ENCODE data around the gene EMP1.

Gene EMP1

GRCh38 chr12:13186302-13186701 is 10.2 kb upstream of the EMP1 start:
- H3K27me3 ChIP-seq (ENCODE audit: control insufficient read depth in 1 of 2, insufficient read depth in 2 of 2, low read length in 2 of 2): no peaks in the 10 kb centered on the region
- no peak overlapping the region for H3K4me3 ChIP-seq (ENCODE audit: low read length in 2 of 2)
- no peaks in the 10 kb centered on the region for H3K9me3 ChIP-seq (ENCODE audit: control insufficient read depth in 2 of 2, low read length in 2 of 2)
- H3K36me3 ChIP-seq (ENCODE audit: control insufficient read depth in 2 of 2, insufficient read depth in 2 of 2, low read length in 2 of 2): no peaks in the 10 kb centered on the region
- peaks cover 4% of the 10 kb centered on the region for H3K4me1 ChIP-seq (ENCODE audit: control insufficient read depth, insufficient read depth, low read length)
- no peak overlapping the region for H3K9ac ChIP-seq (ENCODE audit: low read length in 2 of 2)
- H3K27ac ChIP-seq (ENCODE audit: low read length): no peak overlapping the region

- Histone ChIP-seq H3K27me3 (ENCODE audit: control insufficient read depth in 1 of 2, insufficient read depth in 2 of 2, low read length in 2 of 2) (no peaks in the 10 kb centered on the region), H3K9ac (ENCODE audit: low read length in 2 of 2) (no peak overlapping the region), H3K27ac (ENCODE audit: low read length) (no peak overlapping the region)
These were observed 9.1 kb upstream of the EMP1 start for GRCh38 chr12:13187399-13187798.

GRCh38 chr12:13189264-13189663 is 7.3 kb upstream of the EMP1 start:
- no peak overlapping the region for H3K9ac ChIP-seq (ENCODE audit: low read length in 2 of 2)
- H3K4me3 ChIP-seq (ENCODE audit: low read length in 2 of 2): no peak overlapping the region
- no peaks in the 10 kb centered on the region for H3K36me3 ChIP-seq (ENCODE audit: control insufficient read depth in 2 of 2, insufficient read depth in 2 of 2, low read length in 2 of 2)
- H3K27ac ChIP-seq (ENCODE audit: low read length): no peak overlapping the region
- H3K9me3 ChIP-seq (ENCODE audit: control insufficient read depth in 2 of 2, low read length in 2 of 2): no peaks in the 10 kb centered on the region
- H3K4me1 ChIP-seq (ENCODE audit: control insufficient read depth, insufficient read depth, low read length): peaks cover 7% of the 10 kb centered on the region
- H3K27me3 ChIP-seq (ENCODE audit: control insufficient read depth in 1 of 2, insufficient read depth in 2 of 2, low read length in 2 of 2): no peaks in the 10 kb centered on the region

More at GRCh38 chr12:13187399-13187798, 9.1 kb upstream of the EMP1 start:
- Histone ChIP-seq H3K4me3 (ENCODE audit: low read length in 2 of 2) (no peak overlapping the region), H3K4me1 (ENCODE audit: control insufficient read depth, insufficient read depth, low read length) (peaks cover 4% of the 10 kb centered on the region), H3K9me3 (ENCODE audit: control insufficient read depth in 2 of 2, low read length in 2 of 2) (no peaks in the 10 kb centered on the region), H3K36me3 (ENCODE audit: control insufficient read depth in 2 of 2, insufficient read depth in 2 of 2, low read length in 2 of 2) (no peaks in the 10 kb centered on the region)

GRCh38 chr12:13190275-13190674 is 6.3 kb upstream of the EMP1 start:
- Histone ChIP-seq H3K36me3 (ENCODE audit: control insufficient read depth in 2 of 2, insufficient read depth in 2 of 2, low read length in 2 of 2) (no peaks in the 10 kb centered on the region), H3K9me3 (ENCODE audit: control insufficient read depth in 2 of 2, low read length in 2 of 2) (no peaks in the 10 kb centered on the region)

GRCh38 chr12:13192719-13193118 is 3.8 kb upstream of the EMP1 start:
- Histone ChIP-seq H3K36me3 (ENCODE audit: control insufficient read depth in 2 of 2, insufficient read depth in 2 of 2, low read length in 2 of 2) (no peaks in the 10 kb centered on the region), H3K27me3 (ENCODE audit: control insufficient read depth in 1 of 2, insufficient read depth in 2 of 2, low read length in 2 of 2) (no peaks in the 10 kb centered on the region), H3K27ac (ENCODE audit: low read length) (no peak overlapping the region), H3K9me3 (ENCODE audit: control insufficient read depth in 2 of 2, low read length in 2 of 2) (no peaks in the 10 kb centered on the region), H3K4me1 (ENCODE audit: control insufficient read depth, insufficient read depth, low read length) (peaks cover 17% of the 10 kb centered on the region), H3K4me3 (ENCODE audit: low read length in 2 of 2) (no peak overlapping the region), H3K9ac (ENCODE audit: low read length in 2 of 2) (no peak overlapping the region)

More at GRCh38 chr12:13190275-13190674, 6.3 kb upstream of the EMP1 start:
- H3K4me1 ChIP-seq (ENCODE audit: control insufficient read depth, insufficient read depth, low read length): peaks cover 12% of the 10 kb centered on the region
- no peak overlapping the region for H3K27ac ChIP-seq (ENCODE audit: low read length)
- H3K27me3 ChIP-seq (ENCODE audit: control insufficient read depth in 1 of 2, insufficient read depth in 2 of 2, low read length in 2 of 2): no peaks in the 10 kb centered on the region
- no peak overlapping the region for H3K4me3 ChIP-seq (ENCODE audit: low read length in 2 of 2)
- H3K9ac ChIP-seq (ENCODE audit: low read length in 2 of 2): no peak overlapping the region

- Histone ChIP-seq H3K4me1 (ENCODE audit: control insufficient read depth, insufficient read depth, low read length) (peaks cover 17% of the 10 kb centered on the region), H3K27ac (ENCODE audit: low read length) (no peak overlapping the region)
These were observed 2.9 kb upstream of the EMP1 start for GRCh38 chr12:13193505-13194231.

GRCh38 chr12:13194401-13195110 is 2.0 kb upstream of the EMP1 start:
- Histone ChIP-seq H3K4me1 (ENCODE audit: control insufficient read depth, insufficient read depth, low read length) (peaks cover 13% of the 10 kb centered on the region), H3K27ac (ENCODE audit: low read length) (no peak overlapping the region), H3K27me3 (ENCODE audit: control insufficient read depth in 1 of 2, insufficient read depth in 2 of 2, low read length in 2 of 2) (no peaks in the 10 kb centered on the region), H3K36me3 (ENCODE audit: control insufficient read depth in 2 of 2, insufficient read depth in 2 of 2, low read length in 2 of 2) (no peaks in the 10 kb centered on the region), H3K9ac (ENCODE audit: low read length in 2 of 2) (no peak overlapping the region), H3K9me3 (ENCODE audit: control insufficient read depth in 2 of 2, low read length in 2 of 2) (no peaks in the 10 kb centered on the region), H3K4me3 (ENCODE audit: low read length in 2 of 2) (no peak overlapping the region)

More at GRCh38 chr12:13193505-13194231, 2.9 kb upstream of the EMP1 start:
- no peaks in the 10 kb centered on the region for H3K27me3 ChIP-seq (ENCODE audit: control insufficient read depth in 1 of 2, insufficient read depth in 2 of 2, low read length in 2 of 2)
- H3K36me3 ChIP-seq (ENCODE audit: control insufficient read depth in 2 of 2, insufficient read depth in 2 of 2, low read length in 2 of 2): no peaks in the 10 kb centered on the region
- H3K9ac ChIP-seq (ENCODE audit: low read length in 2 of 2): no peak overlapping the region
- H3K9me3 ChIP-seq (ENCODE audit: control insufficient read depth in 2 of 2, low read length in 2 of 2): no peaks in the 10 kb centered on the region
- H3K4me3 ChIP-seq (ENCODE audit: low read length in 2 of 2): no peak overlapping the region

GRCh38 chr12:13195250-13195649 is 1.3 kb upstream of the EMP1 start:
- H3K27ac ChIP-seq (ENCODE audit: low read length): no peak overlapping the region
- peaks cover 14% of the 10 kb centered on the region for H3K4me1 ChIP-seq (ENCODE audit: control insufficient read depth, insufficient read depth, low read length)
- no peaks in the 10 kb centered on the region for H3K9me3 ChIP-seq (ENCODE audit: control insufficient read depth in 2 of 2, low read length in 2 of 2)
- H3K27me3 ChIP-seq (ENCODE audit: control insufficient read depth in 1 of 2, insufficient read depth in 2 of 2, low read length in 2 of 2): no peaks in the 10 kb centered on the region
- no peaks in the 10 kb centered on the region for H3K36me3 ChIP-seq (ENCODE audit: control insufficient read depth in 2 of 2, insufficient read depth in 2 of 2, low read length in 2 of 2)
- no peak overlapping the region for H3K9ac ChIP-seq (ENCODE audit: low read length in 2 of 2)
- no peak overlapping the region for H3K4me3 ChIP-seq (ENCODE audit: low read length in 2 of 2)

GRCh38 chr12:13195785-13196129 is 769 bp upstream of the EMP1 start:
- no peaks in the 10 kb centered on the region for H3K27me3 ChIP-seq (ENCODE audit: control insufficient read depth in 1 of 2, insufficient read depth in 2 of 2, low read length in 2 of 2)
- H3K9ac ChIP-seq (ENCODE audit: low read length in 2 of 2): peak overlapping the region; percentile 40 to 42
- H3K9me3 ChIP-seq (ENCODE audit: control insufficient read depth in 2 of 2, low read length in 2 of 2): no peaks in the 10 kb centered on the region
- peak overlapping the region in 1 of 2 donors; percentile 78 for H3K4me3 ChIP-seq (ENCODE audit: low read length in 2 of 2)
- H3K27ac ChIP-seq (ENCODE audit: low read length): peak overlapping the region; percentile 88
- peaks cover 17% of the 10 kb centered on the region for H3K4me1 ChIP-seq (ENCODE audit: control insufficient read depth, insufficient read depth, low read length)
- H3K36me3 ChIP-seq (ENCODE audit: control insufficient read depth in 2 of 2, insufficient read depth in 2 of 2, low read length in 2 of 2): no peaks in the 10 kb centered on the region

GRCh38 chr12:13197032-13197431 is 506 bp downstream of the EMP1 start:
- H3K9ac ChIP-seq (ENCODE audit: low read length in 2 of 2): peak overlapping the region; percentile 83 to 86
- peaks cover 24% of the 10 kb centered on the region for H3K4me1 ChIP-seq (ENCODE audit: control insufficient read depth, insufficient read depth, low read length)
- H3K27me3 ChIP-seq (ENCODE audit: control insufficient read depth in 1 of 2, insufficient read depth in 2 of 2, low read length in 2 of 2): no peaks in the 10 kb centered on the region
- no peaks in the 10 kb centered on the region for H3K9me3 ChIP-seq (ENCODE audit: control insufficient read depth in 2 of 2, low read length in 2 of 2)
- H3K4me3 ChIP-seq (ENCODE audit: low read length in 2 of 2): peak overlapping the region; percentile 77 to 78
- H3K36me3 ChIP-seq (ENCODE audit: control insufficient read depth in 2 of 2, insufficient read depth in 2 of 2, low read length in 2 of 2): no peaks in the 10 kb centered on the region
- H3K27ac ChIP-seq (ENCODE audit: low read length): peak overlapping the region; percentile 88
